Stimulated activated CD8-positive, alpha-beta memory T cell treated with anti-CD3 and anti-CD28 coated beads, Interleukin-12 subunit alpha, Interleukin-12 subunit beta, amount 100 ng/mL, for 4 hours (primary cell): Measurements from ENCODE around the gene TBXAS1.

Experiments used
- DNase-seq: peaks from one replicate; pipeline ENCODE4 v3.0.0-alpha.2; 2020; ENCODE audit warnings: low read depth

Gene TBXAS1

DNA sequence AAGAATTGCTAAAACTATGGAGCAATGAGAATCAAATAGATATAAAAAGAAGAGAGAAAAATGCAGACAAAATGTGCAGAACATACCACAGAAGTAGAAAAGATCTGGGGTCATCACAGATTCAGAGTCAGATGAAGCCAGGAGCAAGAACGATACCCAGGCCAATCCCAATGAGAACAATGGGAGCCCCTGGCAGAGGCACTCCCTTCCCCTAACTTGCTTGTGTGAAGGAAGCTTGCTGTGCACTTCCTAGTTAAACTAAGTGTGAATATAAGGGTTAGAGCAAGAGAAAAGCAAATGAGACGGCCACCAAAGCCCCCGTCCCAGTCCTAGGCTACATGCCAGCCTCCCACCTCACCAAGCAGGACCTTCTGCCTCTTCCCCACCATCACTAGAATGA, 221.0 kb downstream of the TBXAS1 start:
- DNase-seq = no peak

DNA sequence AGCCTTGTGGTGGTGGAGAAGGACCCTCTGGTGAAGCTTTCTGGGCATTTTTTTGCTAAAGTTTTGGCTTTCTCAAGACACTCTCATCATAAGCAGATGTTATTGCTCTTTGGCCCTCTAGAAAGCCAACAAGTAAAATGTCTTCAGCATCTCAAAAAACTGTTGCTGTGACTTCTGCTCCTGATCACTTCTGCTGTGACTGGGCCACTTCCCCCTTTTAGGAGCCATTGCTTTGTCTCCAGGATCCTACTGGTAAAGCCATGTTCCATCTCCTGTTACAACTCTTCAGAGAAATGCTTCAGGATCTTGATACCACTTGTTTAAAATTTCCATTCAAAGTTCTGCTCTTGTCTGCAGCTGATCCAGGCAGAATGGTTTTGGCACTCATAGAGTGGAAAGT, 222.8 kb downstream of the TBXAS1 start:
- DNase-seq = no peak

DNA sequence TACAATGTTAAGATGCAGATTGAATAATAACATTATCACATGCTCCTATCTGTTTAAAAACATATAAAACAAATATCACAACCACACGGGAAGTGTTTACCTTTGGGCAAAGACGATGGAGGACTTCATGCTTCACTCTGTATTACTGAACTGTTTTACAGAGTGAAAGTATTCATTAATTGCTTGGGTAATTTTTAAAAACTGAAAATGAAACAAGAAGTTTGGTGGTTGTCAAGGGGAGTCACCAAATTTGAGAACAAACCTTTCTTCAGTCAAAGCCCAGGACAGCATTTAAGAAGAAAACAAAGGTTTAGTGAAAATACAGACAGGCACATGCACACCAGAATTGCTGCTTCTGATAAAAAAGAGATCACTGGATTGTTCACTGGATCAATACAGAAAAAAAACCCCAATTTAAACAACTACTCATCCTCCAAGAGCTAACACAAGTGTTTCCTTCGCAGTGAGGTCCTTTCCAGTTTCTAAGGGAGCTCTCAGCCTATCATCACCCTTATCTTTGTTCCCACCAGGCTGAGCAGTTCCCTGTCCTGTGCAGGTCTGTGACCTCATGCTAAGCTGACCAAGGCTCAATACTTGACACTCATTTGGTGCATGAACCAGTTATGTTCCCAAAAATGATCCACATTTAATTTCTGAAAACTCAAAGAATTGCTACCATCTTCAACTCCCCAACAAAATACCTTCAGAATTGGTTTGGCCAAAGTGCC, 224.9 kb downstream of the TBXAS1 start:
- DNase-seq = no peak

DNA sequence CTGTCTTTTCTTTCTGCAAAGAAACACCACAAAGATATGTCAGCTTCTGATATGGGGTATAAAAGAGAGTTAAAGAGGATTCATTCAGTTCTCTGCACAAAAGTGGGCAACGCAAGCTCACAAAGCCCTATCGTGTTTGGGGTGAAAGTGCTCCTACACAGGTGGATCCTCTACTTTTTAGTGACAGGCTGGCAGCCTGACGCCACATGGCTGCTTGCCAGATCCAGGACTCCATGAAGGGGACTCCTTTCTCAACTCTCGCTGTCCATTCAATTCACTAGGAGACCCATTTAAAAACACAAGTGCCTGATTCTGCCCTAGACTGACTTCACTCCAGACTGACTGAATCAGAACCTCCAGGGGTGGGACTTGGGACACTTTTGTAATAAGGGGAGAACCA, 225.7 kb downstream of the TBXAS1 start:
- DNase-seq = no peak

DNA sequence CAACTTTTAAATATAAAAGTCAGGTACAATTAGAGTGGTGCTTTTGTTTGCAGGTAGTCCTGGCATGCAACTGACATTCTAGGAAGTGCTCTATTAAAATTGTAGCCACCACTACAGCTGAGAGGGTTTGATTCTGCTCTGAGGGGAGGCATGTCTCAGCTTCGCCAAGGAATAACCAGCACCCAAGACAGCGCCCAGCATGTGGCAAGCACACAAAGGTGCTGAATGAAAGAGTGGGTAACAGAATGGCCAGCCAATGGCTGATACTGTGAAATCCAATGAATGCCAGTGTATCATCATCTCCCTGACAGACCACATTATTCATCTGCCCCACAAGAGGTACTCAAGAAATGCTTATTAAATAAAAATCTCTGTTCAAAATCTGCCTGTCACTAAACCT, 226.8 kb downstream of the TBXAS1 start:
- no peak for DNase-seq

DNA sequence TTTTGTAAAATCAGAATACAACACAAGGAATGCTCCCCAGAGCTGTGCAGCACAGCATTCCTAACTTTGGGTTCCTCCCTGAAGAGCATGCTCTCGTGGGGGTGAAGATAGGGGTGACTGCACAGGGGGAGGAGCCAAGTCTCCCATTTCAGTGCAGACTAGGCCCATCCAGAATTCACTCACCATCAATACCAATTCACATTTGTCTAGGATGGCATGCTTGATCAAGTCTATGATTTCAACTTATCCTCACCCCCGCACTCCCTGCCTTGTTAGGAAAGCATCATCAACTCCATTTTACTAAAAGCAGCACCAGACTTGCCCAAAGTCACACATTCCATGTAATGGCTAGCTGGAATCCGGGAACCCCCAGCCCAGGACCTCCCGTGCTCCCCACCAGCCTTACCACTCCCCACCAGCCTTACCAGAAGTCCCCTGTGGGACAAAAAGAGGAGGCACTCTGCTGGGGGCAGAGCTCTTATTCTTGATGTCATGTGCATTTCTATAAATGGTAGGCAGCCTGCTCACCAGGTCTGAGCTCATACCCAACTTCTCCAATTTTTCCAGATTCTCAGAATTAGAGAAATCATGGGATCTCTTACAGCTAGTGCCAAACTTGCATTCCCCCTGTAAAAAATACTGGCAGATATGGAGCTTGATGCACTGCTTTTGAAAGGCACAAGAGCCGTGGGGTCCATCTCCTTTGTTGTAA, 227.5 kb downstream of the TBXAS1 start:
- DNase-seq = no peak

DNA sequence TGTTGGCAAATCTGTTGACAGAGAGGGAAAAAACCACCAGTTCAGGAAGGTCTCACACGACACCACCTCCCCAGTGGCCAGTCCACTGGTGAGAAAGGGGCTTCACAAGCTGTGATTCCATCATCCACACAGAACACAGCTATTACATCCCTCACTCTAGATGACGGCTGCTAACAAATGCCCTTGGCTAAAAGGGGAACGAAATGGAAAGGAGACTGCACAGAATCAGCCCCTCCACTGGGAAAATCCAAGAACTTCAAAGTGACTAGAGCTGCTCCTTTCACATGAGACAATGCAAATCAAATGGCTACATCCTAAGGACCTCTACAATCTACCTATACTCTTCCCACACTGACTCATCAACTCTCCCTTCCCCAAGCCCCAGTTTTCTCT, 228.1 kb downstream of the TBXAS1 start:
- DNase-seq = no peak

DNA sequence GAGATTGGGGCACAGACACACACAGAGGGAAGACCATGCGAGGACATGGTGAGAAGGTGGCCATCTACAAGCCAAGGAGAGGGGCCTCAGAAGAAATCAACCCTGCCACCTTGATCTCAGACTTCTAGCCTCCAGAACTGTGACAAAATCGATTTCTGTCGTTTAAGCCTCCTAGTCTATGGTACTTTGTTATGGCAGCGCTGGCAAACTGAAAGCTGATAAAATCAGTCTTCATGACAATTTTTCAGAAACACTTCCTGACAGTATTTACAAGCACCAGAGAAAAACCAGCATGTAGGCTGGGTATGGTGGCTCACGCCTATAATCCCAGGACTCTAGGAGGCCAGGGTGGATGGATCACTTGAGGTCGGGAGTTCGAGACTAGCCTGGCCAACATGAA, 229.5 kb downstream of the TBXAS1 start:
- DNase-seq = no peak

DNA sequence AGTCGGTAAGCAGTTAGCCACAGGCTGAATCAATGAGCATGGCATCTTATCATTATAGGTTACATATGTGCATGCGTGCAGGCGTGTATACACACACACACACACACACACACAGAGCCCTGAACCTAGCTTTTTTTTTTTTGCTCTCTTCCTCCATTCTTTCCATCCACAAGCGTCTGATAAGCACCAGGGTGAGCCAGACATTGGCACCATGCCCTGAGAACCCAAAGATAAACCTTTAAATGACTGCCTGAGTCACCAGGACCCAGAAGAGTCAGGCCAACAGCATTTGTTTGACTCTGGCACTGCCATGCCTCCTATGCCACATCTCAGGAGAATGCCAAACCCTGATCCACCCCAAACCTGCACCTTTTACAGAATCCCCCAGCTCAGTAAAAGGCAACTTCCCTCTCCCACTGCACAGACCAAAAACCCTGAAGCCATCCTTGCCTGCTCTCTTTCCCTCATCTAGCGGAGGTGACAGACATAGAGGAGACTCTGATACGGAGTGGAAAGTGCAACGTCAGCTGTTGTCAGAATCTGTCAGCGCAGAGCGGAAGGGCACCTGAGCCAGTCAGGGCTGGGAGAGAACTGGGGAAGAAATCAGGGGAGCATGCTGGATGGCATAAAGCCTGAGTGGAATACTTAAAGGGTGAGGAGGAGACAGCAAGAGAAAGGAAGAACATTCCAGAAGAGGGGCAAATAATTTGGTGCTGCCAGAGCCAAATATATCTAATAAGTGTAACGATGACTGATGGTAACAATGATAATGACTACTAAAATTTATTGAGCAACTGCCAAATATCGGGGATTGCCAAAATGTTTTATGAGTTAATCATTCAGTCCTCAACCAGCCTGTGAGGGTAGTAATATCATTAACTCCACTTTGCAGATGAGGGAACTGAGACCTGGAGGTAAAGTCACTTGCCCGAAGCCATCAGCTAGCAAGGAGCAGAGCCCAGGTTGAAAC, 230.5 kb downstream of the TBXAS1 start:
- DNase-seq = no peak

DNA sequence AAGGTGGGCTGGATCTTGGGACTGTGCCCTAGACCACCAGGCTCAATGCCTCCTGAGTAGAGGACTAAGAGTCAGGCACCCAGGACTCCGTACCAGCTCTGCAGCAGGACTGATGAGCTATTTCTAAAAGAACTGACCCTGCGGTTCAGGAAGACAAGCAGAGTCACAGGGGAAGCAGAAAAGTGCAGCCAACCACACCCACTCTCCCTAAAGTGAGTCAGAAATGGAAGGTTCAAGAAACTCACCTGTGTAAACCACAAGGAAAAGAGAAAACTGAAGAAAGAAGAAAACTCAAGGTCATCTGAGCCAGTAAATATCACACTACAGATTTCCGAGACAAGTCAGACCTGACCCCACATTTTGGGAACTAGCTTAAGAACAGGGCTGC, 231.2 kb downstream of the TBXAS1 start:
- no peak for DNase-seq

DNA sequence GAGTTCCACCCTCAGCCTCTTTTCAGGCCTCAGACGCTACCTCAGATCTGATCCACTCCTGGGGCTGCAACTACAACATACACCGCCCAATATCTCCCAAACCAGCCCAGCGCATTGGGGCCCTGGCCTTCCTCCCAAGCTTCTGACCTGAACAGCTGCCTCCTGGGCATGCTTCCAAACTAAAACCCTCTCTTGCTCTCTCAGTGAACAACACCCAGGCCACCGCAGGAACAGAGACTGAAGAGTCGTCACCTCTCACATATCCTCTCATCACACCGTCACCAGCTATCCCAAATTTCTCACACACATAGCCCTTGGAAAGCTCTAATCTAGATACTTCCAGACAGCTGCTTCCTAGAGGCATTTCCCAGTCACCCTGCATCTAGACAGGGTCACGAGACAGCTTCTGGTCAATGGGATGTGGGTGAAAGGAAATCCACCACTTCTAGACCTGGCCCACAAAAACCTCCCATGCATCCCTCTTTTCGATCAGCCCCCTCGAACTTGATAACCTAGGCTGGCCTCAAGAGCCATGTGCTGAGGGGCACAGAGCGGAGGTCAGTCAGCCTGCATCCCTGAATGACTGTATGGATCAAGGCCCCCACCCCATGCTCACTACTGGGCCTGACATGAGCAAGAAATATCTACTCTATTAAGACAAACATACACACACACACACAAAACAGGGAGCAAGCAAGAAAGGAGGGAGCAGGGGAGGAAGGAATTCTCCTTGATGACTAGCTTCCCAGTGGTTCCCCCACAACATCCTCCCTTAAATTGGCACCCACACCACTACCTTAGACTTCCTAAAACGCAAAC, 231.9 kb downstream of the TBXAS1 start:
- DNase-seq = no peak

DNA sequence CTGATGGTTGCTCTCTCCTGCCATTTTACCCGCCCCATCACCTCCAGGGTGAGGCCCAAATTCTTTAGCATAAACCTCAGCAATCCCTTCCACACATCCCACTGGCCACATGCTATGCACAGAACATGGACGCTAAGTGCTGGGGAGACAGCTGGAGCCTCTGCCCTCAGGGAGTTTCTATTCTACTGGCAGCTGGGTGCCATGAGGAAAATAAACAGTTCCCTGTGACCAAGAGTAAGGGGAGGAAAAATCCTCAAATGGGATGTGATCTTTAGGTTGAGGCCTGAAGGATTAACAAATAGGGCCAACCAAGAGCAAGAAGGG, 232.5 kb downstream of the TBXAS1 start:
- no peak for DNase-seq

DNA sequence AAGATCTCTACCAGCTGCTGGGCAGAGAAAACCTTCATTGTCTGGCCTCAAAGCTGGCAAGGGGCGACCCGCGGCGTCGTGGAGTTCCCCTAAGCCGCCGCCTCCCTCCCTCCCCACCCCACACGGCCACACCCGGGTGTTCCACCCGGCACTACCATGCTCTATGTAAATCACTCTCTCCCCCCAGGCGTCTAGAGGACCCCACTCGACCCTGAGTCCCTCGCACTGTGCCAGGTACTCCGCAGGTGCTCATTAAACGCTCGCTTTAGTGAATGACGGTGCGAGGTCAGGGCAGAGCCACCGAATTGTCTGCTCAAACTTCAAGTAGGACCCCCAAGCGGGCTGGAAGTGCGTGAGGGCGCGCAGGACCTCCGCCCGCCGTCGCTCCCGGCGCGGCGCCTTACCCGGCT, 233.1 kb downstream of the TBXAS1 start:
- DNase-seq = peak; percentile 45

DNA sequence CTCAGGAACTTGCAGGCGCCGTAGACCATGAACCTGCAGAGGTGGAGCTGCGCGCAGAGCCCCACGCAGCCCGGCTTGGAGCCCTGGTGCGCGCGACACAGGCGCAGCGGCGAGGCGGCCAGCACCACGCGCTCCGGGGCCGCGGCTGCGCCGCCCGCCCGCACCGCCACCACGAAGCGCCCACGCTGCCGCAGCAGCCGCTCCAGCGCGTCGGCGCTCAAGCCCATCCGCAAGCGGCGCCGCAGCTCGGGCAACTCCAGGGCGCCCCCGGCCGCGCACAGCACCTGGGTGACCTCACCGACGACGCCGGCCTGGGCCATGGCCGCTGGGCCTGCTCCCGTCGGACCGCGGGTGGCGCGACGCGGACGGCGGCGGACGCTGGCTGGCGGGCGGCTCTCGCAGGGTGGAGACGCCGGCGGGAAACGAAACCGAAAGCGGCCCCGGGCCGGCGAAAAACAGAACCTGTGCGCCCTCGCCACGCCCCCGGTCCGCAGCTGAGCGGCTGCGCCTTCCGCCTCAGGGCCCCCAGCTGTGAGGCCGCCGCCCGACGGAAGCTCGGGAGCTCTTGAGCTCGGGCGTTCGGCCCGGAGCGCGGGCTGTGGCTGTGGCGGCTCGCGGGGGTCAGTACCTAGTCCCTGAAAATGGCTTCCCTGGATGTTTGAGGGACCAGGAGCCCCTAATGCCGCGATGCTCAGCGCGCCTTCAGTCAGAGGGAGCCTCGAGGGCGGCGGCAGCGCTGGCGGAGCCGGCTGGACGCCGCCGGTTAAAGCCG, 233.7 kb downstream of the TBXAS1 start, which contains the start of gene PARP12:
Gene PARP12 (minus strand): TSS at position 424 of the 772 bp plus-strand sequence. CDS start 104 bp downstream, at position 320.
- peak; percentile 87 for DNase-seq

DNA sequence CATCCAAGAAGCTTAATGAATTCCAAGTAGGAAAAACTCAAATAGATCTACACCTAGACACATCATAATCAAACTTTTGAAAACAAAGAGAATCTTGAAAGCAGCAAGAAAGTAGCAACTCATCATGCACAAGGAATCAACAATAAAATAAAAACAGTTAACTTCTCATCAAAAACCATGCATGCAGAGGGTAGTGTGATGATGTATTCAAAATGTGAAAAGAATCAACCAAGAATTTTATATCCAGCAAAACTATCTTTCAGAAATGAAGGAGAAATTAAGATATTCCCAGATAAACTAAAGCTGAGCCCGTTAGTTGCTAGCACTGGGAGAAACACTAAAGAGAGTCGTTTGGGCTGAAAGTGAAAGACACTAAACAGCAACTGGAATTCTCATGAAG, 238.0 kb downstream of the TBXAS1 start:
- no peak for DNase-seq

DNA sequence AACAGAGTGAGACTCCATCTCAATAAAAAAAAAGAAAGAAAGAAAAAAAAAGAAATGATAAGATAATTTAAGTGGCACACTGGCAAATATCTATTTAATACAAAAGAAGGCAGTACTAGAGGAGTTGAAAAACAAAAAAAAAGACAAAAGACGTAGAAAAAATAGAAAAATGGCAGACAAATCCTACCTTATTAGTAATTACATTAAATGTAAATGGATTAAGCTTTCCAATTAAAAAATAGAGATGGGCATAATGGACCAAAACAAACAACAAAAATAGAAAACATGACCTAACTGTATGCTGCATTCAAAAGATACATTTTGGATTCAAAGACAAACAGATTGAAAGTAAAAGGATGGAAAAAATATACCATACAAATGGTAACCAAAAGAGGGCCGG, 239.0 kb downstream of the TBXAS1 start:
- no peak for DNase-seq

DNA sequence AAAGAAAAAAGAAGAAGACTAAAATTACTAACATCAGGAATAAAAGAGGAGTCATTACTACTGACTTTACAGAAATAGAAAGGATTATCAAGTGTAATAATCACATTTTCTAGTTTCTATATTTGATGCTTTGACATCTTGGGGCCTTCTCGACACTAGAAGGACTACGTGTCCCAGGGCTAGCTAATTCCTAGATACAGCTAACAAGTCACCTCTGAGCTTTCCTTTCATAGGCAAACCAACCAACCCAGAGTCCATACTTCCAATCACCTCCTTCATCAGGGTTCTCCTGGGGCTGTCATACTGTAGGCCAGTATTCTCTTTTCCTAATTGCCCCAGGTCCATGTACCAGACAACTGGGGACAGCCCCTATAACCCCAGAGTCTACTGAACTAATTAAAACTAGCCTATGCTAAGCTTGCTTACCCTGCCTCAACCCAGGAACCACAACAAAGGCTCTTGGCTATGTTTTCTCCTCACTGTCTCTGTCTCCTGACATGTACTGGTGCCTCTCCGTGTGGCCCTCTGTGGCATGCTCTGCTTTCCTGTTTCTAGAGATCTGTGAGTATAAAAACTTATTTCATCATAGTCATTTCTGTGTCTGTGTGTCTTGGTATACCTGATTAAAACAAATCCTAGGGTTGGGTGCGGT, 240.4 kb downstream of the TBXAS1 start:
- no peak for DNase-seq
